ENCODE results near the gene CD300LG.
"Not testable (repeated sequence)": the region's sequence is repeated elsewhere in the genome, so short reads cannot be mapped to it uniquely, and the experiment has no call there.

CD300LG gene

DNA sequence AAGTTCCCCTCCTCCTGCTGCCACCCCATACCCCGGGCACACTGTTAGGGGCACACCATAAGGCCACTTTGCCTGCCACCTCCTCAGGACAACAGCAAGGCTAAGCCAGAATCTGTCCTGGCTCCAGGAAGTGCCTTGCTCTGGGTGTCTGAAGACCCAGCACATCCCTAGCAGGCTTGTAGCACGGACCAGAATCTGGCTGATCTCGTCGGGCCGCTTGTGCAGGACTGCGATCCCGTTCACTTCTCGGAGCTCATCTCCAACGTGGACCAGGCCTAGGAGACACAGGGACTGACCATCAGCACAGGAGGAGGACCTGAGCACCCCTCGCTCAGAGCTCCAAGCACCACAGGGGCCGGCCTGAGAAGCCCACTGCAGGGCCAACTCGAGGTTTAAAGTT is 21.4 kb upstream of the CD300LG start:
- DNase-seq (ENCODE audit: low read depth), result no peak

DNA sequence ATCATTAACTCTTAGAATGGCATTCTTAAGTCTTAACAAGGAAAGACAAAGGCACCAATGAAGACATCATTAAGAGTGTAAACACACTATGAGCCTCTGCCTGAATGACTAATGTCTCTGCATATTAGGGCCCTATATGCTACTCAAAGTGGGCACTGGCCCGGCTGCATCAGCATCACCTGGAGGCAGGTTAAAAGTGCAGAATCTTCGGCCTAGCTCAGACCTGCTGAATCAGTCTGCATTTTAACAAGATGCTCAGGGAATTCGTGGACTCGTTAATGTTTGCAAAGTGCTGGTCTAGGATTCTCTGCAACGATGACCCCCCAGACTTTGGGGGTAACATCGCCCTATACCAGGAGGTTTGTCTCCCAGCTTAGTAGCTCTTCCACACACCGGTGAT is 20.8 kb upstream of the CD300LG start:
- DNase-seq (ENCODE audit: low read depth), result no peak

DNA sequence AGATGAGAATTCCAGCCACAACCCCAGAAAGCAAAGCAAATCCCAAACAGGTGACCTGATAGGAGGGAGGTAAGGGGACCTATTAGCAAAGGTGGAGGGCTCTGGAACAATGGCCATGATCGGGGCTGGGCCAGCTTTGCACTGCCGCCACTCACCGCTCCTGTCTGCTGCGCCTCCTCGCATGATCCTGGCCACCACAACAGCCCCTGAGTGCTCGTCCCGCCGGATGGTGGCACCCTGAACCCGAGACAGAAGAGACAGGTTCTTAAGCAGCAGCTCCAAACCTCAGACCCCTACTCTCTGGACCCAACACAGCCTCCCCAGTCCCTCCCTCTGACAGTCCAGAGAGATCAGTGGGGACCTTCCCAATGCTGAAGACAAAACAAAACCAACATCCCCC is 19.4 kb upstream of the CD300LG start:
- DNase-seq (ENCODE audit: low read depth), result no peak

DNA sequence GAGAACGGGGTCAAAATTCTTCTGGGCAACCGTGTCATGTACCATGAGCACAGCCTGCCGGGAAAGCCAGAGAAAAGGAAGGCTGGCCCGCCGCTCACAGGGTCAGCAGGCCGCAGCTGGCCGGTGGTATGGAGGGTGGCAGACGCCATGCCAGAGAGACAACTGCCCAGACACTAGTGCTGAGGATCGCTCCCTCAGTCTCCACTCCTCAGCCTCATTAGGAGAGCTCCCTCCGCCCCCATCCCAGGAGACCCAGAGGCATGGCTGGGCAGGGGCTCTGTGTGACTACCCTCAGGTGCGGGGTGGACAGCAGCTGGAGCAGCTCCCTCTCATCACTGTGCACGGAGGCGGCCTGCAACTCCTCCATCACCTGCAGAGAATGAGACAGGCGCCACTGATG is 17.2 kb upstream of the CD300LG start:
- no peak for DNase-seq (ENCODE audit: low read depth)

DNA sequence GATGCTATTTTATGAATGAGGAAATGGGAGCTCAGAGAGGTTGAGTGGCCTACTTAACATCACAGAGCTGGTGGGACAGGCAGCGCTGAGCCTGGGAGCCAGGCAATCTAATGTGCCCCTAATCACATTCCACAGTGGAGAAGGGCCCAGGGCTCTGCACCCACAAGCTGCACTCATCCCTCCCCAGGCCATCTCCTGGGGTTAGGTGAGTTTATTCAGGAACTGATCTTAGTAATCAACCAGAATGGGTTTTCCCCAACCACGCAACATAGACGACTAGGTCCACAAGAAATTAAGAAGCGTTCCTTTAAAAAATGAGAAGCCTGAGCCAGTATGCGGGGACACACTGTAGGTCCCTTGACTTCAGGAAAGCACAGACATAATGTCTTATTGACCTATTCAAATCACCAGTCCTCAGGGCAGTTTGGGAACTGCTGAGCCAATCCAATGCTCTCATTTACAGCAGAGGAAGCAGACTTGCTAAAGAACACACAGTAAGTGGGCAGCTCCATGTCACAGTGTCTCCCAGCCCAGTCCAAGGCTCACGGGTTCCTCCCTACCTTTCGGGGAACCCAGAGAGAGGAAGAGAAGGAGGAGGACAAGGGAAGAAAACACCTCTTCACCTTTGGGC is 16.4 kb upstream of the CD300LG start:
- DNase-seq (ENCODE audit: low read depth), result no peak

DNA sequence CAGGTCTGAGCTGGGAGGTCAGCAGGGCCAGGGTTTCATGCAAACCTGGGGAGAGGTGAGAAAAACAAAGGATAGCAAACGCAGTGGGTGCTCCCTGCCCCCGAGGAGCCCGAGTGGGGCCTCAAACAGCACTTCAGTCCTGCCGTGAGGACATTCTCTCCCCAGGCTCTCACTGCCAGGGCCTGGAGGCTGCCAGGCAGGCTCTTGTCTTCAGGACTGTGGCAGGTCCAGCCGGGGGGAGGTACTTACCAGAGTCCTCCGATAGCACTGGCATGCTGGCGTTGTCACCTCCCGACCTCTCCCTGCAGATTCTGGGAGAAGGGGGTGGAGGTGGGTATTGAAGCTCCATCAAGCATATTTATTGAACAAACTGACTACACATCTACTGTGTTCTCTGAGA is 15.3 kb upstream of the CD300LG start:
- no peak for DNase-seq (ENCODE audit: low read depth)

DNA sequence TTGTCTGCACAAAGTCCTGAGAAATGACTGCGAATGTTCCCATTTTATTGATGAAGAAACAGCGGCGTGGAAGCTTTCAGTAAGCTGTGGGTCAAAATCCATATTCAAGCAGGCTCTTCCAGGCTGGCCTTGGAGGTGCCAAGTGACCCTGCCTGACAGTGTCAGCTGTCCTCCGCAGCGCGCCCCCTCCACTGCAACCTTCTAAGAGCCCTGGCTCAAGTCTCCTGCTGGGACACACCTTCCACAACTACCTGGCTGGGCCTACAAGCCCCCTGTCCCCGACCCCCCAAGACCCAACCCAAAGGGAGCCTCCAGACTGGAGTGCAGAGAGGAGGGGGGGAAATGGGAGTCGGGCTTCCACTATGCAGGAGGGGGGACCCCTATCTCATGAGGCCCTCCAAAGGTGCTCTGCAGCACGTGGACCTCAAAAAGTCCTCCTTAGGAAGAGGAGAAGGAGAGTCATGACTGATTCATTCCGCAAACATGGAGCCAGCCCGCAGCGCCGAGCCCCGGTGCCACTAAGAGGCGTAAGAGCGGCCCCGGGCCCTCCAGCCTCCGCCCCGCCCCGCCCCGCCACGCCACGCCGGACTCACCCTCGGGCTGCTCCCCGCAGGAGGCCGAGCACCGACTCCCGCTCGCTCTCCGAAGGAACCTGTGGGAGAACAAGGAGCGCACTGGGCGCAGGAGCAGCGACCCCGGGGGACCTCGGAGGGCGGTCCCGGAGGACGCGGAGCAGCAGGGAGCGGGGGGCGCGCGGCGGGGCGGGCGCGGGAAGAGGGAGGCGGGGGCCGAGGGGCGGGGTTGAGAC is 14.6 kb upstream of the CD300LG start:
- DNase-seq (ENCODE audit: low read depth), result no peak

DNA sequence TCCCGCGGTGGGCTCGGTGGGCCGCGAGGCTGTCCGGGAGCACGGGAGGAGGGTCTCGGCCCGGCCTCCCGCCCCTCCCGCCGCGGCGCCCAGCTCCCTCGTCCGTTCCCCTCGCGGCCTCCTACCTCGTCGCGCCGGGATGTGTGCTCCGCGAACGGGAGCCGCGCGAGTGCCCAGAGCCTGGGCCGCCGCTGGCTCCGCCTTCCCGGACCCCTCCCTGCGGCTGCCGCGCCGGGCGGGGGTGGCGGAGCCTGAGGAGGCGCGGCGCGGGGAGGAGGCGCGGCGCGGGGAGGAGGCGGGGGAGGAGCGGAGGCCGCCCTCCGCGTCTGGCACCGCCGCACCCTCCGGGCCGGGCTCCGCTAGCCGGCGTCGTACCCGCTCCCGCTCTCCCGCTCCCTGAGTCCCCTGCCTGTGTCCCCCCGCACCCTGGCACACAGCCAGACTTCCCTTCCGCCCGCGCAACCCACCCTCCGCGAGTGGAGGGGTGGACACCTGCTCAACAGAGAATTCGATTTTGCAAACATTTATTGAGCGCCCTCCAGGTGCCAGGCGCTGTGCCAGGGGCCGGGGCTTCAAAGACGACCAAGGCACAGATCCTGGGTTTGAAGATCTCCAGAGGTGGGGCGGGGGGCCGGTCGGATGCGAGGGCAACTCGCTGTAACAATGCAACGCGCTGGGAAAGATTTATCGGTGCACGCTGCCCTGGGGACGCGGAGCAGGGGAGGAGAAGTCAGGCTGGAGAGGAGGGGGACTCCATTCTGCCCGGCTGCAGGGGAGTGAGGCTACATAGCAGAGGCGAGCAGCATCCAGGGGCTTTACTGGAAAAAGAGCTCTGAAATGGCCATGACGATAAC is 13.8 kb upstream of the CD300LG start, which contains the start of gene MPP3:
Gene MPP3, minus strand, starts transcription at position 171 of the 854 bp plus-strand sequence. CDS start 1,240 bp downstream, outside the sequence.
- DNase-seq (ENCODE audit: low read depth), result peak; percentile 26

DNA sequence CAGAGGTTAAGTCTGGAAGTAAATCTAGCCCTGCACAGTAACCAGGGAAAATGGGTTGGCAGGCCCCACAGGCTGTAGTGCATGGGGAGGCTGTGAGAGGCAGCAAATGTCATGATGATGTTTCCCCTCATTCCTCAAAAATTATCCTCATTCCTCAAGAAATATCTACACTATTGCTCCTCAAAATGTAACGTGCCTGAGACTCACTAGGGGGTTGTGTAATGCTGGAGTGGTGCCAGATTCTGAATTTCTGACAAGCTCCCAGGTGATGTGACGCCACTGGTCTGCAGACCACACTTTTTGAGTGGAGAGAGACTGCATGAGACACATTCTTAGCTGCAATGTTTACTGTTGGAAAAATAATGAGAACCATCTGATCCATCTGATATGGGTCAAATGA is 12.9 kb upstream of the CD300LG start:
- DNase-seq (ENCODE audit: low read depth), result no peak

DNA sequence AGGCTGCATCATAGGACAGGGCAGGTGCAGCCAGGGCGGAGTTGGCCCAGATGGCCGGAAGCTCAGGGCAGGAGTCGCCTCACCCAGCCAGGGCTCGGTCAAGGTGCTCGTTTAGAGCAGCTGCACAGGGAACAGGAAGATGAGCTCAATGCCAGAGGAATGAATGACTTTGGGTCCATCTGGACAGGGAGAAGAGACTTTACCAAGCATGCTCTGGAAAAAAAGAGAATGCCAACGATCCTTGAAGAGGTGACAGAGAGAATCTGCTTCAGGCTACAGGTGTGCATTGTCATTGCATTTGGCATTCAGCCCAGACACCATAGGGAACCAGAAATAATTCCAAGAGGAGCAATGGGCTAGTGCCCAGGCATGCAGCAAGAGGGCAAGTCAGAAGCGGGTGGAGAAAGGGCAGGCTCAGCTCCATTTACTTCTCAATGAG is 7.3 kb upstream of the CD300LG start:
- DNase-seq (ENCODE audit: low read depth), result no peak

DNA sequence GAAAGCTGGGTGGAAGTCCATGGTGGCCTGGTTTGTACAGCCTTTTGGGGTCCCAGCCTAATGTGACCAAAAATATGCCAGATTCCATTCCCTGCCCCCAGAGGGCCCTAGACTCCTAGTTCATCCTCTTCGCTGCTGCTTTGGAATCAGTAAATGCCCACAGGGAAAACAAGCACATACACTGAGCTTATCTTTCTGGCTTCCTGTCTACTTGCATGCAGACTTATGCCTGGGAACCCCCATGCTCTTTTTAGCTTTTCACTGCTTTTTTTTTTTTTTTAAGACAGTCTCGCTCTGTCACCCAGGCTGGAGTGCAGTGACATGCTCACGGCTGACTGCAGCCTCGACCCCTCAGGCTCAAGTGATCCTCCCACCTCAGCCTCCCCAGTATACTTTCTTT is 6.2 kb upstream of the CD300LG start:
- no peak for DNase-seq (ENCODE audit: low read depth)

DNA sequence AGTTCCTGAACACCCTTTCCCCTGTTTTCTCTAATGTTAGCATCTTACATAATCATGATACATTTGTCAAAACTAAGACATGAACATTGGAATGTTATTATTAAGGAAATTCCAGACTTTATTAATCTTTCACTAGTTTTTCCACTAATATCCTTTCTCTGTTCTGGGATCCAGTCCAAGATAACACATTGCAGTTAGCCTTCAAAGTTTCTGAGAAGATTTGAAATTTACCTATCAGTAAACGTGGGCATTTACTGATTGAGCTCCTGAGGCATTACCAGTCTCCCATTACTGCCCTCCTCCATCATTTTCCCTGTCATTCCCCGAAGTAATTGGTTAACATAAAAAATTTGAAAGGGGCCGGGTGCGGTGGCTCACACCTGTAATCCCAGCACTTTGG is 5.7 kb upstream of the CD300LG start:
- no peak for DNase-seq (ENCODE audit: low read depth)

DNA sequence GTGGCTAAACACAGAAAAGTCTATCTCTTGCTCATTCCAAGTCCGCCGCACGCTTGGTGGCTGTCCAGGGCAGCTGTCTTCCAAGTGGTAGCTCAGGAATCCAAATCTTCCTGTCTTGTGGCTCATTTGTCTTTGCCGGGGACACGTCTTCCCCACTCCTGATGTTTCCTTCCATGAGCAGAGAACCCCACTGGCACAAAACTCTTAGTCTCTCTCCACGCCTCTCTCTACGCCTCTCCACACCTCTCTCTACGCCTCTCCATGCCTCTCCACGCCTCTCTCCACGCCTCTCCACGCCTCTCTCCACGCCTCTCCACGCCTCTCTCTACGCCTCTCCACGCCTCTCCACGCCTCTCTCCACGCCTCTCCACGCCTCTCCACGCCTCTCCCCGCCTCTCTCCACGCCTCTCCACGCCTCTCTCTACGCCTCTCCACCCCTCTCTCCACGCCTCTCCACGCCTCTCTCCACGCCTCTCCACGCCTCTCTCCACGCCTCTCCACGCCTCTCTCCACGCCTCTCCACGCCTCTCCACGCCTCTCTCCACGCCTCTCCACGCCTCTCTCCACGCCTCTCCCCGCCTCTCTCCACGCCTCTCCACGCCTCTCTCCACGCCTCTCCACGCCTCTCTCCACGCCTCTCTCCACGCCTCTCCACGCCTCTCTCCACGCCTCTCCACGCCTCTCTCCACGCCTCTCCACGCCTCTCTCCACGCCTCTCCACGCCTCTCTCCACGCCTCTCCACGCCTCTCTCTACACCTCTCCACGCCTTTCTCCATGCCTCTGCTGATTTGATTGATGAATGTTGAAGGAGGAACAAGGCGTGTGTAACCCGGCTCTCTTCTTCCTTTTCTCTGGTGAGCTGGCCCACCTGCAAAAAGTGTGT is 4.6 kb upstream of the CD300LG start:
- not testable (repeated sequence) for DNase-seq (ENCODE audit: low read depth)

DNA sequence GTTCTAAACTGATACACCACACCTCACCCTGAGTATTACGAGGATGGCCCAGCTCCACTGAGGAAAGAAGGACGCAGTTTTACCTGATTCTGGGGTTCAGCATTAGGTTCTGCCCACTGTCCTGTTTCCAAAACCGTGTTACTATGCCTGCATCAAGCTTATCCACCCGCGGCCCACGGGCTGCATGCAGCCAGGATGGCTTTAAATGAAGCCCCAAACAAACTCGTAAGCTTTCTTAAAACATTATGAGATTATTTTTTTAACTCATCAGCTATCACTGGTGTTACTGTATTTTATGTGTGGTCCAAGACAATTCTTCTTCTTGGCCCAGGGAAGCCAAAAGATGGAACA is 4.0 kb upstream of the CD300LG start:
- DNase-seq (ENCODE audit: low read depth), result no peak

DNA sequence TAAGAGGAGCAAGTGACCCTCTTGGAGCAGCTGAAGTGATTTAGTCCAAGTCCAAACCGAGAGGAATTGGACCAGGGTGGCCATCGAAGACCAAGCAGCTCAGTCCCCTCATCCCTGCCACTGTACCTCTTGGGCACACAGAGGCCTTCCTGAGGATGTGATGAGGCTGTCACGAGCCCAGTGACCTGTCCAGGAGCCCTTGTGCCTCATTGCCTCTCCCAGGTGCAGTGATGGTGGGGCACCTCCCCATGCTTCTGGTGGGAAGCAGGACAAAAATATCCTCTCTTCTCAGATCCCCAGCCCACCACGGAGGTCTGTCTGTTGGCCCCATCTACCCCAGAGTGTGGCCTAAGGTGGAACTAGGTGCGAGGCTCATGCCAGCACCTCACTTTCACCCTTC is 2.7 kb upstream of the CD300LG start:
- DNase-seq (ENCODE audit: low read depth), result no peak

DNA sequence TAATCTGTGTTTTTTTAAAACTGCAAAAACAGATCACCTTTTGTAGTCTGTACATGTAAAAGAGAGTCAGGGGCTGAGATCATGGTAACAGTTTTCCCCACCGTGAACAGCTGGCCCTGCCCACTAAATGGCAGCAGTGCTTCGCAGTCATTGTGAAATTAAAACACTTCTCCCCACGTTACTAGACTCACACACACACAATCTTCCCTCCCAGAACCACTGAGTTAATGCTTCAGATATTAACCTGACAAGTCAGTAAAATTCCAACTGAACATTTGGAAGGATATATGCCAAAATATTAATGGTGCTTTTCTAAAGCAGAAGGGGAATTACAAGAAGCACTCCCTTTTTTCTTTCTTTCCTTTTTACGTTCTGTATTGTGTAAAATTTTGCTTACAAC is 1.2 kb upstream of the CD300LG start:
- no peak for DNase-seq (ENCODE audit: low read depth)

DNA sequence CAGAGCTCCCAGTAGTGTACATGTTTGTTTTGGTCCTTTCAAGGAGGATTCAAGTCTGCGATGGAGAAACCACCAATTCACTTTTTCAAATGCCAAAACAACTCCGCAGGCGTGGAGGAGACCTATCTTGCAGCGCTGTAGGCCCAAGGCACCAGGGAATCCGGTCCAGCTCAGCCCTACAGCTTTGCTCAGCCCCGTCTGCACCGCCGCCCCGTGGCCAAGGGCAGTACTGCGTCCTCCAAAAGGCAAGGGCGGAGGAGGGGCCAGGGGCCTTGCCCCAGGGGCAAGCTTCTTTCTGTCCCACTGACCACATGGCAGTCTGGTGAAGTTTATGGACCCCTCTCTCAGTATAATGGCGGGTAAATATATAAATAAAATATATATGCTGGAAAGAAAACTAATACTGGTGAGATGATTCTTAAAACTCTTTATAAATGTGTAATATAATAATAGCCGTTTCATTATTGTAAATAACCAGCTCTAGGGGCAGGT is 709 bp upstream of the CD300LG start:
- peak; percentile 62 for DNase-seq (ENCODE audit: low read depth)

DNA sequence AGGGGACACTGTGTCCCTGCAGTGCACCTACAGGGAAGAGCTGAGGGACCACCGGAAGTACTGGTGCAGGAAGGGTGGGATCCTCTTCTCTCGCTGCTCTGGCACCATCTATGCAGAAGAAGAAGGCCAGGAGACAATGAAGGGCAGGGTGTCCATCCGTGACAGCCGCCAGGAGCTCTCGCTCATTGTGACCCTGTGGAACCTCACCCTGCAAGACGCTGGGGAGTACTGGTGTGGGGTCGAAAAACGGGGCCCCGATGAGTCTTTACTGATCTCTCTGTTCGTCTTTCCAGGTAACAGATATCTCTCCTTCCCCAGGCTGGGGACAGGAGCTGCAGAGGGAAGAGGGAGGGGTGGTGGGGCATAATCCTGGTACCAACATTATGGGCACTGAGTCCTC is 1.6 kb downstream of the CD300LG start:
- DNase-seq (ENCODE audit: low read depth), result no peak

DNA sequence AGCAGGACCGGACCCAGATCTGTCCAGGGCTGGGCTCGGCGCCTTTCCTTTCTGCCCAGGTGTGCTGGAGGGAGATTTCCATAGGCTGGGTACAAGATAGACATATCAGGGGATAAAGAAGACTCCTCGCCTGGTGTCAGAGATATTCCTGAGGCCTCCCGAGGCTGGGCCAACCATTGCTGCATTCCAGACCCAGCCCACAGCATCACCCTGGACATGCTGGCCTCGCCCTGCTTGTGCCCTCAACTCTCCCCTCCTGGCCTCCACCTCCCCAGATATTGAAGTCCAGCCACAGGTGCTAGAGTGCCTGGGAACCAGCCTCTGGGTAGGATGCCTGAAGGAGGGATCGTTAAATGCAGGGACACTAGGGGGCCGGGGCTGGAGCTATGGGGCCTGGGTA is 2.1 kb downstream of the CD300LG start:
- DNase-seq (ENCODE audit: low read depth), result no peak

DNA sequence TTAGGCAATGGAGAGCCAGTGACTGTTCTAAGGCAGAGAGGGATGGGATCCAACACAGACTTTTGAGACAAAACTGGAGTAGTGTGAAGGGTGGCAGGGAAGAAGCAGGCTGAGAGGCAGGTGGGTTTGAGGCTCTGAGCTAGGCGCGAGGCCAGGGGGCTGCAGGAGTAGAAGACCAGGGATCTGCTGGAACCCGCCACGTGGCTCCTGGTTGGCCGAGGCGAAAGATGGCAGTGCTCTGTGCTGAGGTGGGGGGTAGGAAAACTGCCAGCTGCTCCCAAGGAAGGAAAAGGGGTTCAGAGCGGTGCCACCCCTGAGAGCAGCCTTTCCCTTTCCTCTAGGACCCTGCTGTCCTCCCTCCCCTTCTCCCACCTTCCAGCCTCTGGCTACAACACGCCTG is 5.6 kb downstream of the CD300LG start:
- DNase-seq (ENCODE audit: low read depth), result no peak

DNA sequence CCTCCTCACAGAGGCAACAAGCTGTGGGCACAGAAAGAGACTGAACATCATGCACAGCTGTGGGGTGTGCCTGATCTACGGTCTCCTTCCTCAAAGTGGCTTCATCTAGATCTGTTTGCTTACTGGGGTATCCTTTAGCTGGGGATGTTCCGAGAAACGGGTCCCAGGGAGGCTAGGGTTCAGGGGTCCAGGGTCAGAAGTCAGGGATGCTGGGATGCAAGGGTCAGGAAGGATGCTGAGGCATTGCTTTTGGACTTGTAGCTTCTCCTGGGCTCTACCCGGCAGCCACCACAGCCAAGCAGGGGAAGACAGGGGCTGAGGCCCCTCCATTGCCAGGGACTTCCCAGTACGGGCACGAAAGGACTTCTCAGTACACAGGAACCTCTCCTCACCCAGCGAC is 6.6 kb downstream of the CD300LG start:
- no peak for DNase-seq (ENCODE audit: low read depth)

DNA sequence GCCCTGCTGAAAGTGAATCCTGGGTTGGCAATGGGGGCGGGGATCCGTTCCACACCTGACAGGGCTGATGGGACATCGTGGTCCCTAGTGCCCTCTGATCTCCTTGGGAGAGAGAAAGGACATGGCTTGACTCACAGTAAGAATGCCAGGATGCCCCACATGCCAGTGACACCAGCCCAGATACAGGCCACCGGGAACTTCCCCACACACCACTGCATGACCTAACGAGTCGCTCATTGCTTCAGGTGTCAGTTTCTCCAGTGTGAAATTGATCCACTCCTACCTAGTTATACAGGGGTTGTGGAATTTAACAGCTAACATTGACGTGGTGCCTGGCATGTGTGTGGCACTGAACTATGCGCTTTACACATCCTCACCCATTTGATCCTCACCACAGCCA is 7.5 kb downstream of the CD300LG start:
- DNase-seq (ENCODE audit: low read depth), result no peak
